GM12878 (cell line): ENCODE results near the gene FLVCR2. TPM values are rescaled to one million over a fixed set of nuclear protein-coding genes. Genes with fewer than 3 reads are reported as not detected.

Source experiments
- BRCA1 ChIP-seq: IDR thresholded peaks from 2 replicates; pipeline ENCODE4 v1.6.1; 2011; ENCODE audit warnings: low read depth, low read length, improper control_type of control experiment
- CUX1 ChIP-seq: IDR thresholded peaks from 2 replicates; pipeline ENCODE4 v1.6.1; 2012; ENCODE audit warnings: improper control_type of control experiment, low read depth, low read length; ENCODE audit not compliant: insufficient replicate concordance
- ESRRA ChIP-seq: IDR thresholded peaks from 2 replicates; pipeline ENCODE4 v1.6.1; 2012; ENCODE audit warnings: mild to moderate bottlenecking, low read length, improper control_type of control experiment
- NKRF ChIP-seq: fragments of 450-650 bp; conservative IDR thresholded peaks from 2 replicates; pipeline ENCODE4 v1.6.1; 2017; ENCODE audit warnings: mild to moderate bottlenecking, moderate library complexity
- NR2C1 ChIP-seq: fragments of 450-650 bp; IDR thresholded peaks from 2 replicates; pipeline ENCODE4 v1.6.1; 2017; ENCODE audit warnings: antibody characterized with exemption, mild to moderate bottlenecking, moderate library complexity
- NR2C2 ChIP-seq: IDR thresholded peaks from 2 replicates; pipeline ENCODE4 v1.6.1; 2011; ENCODE audit warnings: borderline replicate concordance, low read depth; ENCODE audit not compliant: control insufficient read depth, insufficient read length
- SMARCA5 ChIP-seq: fragments of 450-650 bp; IDR thresholded peaks from 2 replicates; pipeline ENCODE4 v1.6.1; 2017; ENCODE audit warnings: mild to moderate bottlenecking
- ZBTB40 ChIP-seq: fragments of 450-650 bp; IDR thresholded peaks from 2 replicates; pipeline ENCODE4 v1.6.1; 2016; ENCODE audit warnings: mild to moderate bottlenecking, moderate library complexity, borderline replicate concordance
- polyA plus RNA-seq, 11 experiments: library from polyadenylated mRNA; depleted of rRNA in 4 of 11; unstranded in 6 of 11; stranded (reverse) in 5 of 11; fragments of >200 nt; fragmentation: Nextera tagmentation in 4 of 11; fragmentation: Illumina TruSeq in 1 of 11; extraction: Ambion mirVana in 4 of 11; extraction: Trizol in 1 of 11; gene quantifications; 1 replicate in 1 of 11; 2 replicates in 10 of 11; pipeline versions ENCODE4 v1.2.1 to v1.2.3, GENCODE V29; 2011 to 2016; ENCODE audit warnings: inconsistent platforms in 2 of 11, missing spikeins in 2 of 11, low read depth in 1 of 11
- total RNA-seq, 4 experiments: library from RNA; depleted of rRNA in 3 of 4; stranded (reverse); fragments of >200 nt in 3 of 4; fragmentation: Illumina TruSeq in 1 of 4; extraction: Trizol in 1 of 4; gene quantifications; 2 replicates each; pipeline versions ENCODE4 v1.2.1 to v1.2.3, GENCODE V29; 2013 to 2021

Gene FLVCR2
- total and polyA plus RNA-seq, 10 of the 15 experiments (the other 5 are each of a cell fraction or from before 2014, with no cell fraction given) = 0.24 to 3.7 (median 1.6) TPM

DNA sequence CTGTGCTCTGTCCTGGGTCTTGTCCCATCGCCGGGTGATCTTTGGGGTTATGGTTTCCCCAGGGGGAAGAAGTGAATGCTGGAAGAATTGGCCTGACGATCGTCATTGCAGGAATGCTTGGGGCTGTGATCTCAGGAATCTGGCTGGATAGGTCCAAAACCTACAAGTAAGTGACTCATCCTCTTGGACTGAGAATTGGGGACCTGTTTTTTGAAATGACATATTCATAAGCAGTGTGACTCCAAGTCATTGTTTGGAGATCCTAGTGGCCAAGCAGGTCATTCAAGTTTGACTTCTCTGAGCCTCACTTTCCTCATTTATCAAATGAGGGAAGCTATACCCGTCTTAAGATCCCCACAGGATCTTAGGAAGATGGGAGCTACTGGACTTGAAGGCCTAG lies 56.4 kb downstream of the FLVCR2 start (continued):
- TF ChIP-seq CUX1 = no peak
- no peak for TF ChIP-seq NKRF
- TF ChIP-seq BRCA1 = no peak
- no peak for TF ChIP-seq NR2C2
- no peak for TF ChIP-seq SMARCA5
- TF ChIP-seq ZBTB40 = no peak
- no peak for TF ChIP-seq ESRRA
- TF ChIP-seq NR2C1 = no peak
